OCI-LY7 (cell line): Measurements from ENCODE around the gene ATP5F1C. TPM values are rescaled to one million over a fixed set of nuclear protein-coding genes. Genes with fewer than 3 reads are reported as not detected.
"Not testable (repeated sequence)": the region's sequence is repeated elsewhere in the genome, so short reads cannot be mapped to it uniquely, and the experiment has no call there.

Experiments used
- BruUV-seq: library from RNA; stranded (reverse); fragments of 400-500 nt; replicated peaks from 2 replicates; lab custom pipeline; 2021; lab: Mats Ljungman, UMichigan
- CTCF ChIA-PET: fragments of 300-600 bp; sonication (Branson Sonifier 250); formaldehyde crosslinking; loops from one replicate; lab custom pipeline; 2022; ENCODE audit warnings: antibody characterized with exemption; ENCODE audit not compliant: unreplicated experiment; lab: Charles Lee
- POLR2A ChIA-PET: fragments of 300-600 bp; sonication (Branson Sonifier 250); formaldehyde crosslinking; loops from one replicate; lab custom pipeline; 2022; ENCODE audit warnings: antibody characterized with exemption; lab: Charles Lee
- DNase-seq: peaks from one replicate; pipeline ENCODE4 v3.0.0-alpha.2; 2015; ENCODE audit warnings: low spot score
- H2AFZ ChIP-seq: fragments of 200-600 bp; sonication (generic), shearing (Covaris generic); 2 replicates; pipeline ENCODE4 v1.6.1; 2014; ENCODE audit warnings: mild to moderate bottlenecking, antibody characterized with exemption, low read length, moderate library complexity
- H3K27ac ChIP-seq: fragments of 200-600 bp; sonication (generic); 2 replicates; pipeline ENCODE4 v1.5.1; 2014; ENCODE audit warnings: mixed run types, low read depth, mild to moderate bottlenecking, moderate library complexity, low read length, inconsistent platforms; ENCODE audit not compliant: poor library complexity, severe bottlenecking
- H3K36me3 ChIP-seq: fragments of 200-600 bp; sonication (generic); 2 replicates; pipeline ENCODE4 v1.6.1; 2014; ENCODE audit warnings: mild to moderate bottlenecking, antibody characterized with exemption, low read length, moderate library complexity, mixed read lengths; ENCODE audit not compliant: insufficient read depth
- H3K4me1 ChIP-seq: fragments of 200-600 bp; sonication (generic); 2 replicates; pipeline ENCODE4 v1.5.1; 2014; ENCODE audit warnings: mild to moderate bottlenecking, low read length; ENCODE audit not compliant: insufficient read depth, poor library complexity, severe bottlenecking
- H3K4me2 ChIP-seq: fragments of 200-600 bp; sonication (generic); 2 replicates; pipeline ENCODE4 v1.6.1; 2014; ENCODE audit warnings: mild to moderate bottlenecking, low read length
- H3K4me3 ChIP-seq: fragments of 200-600 bp; sonication (generic); 2 replicates; pipeline ENCODE4 v1.5.1; 2014; ENCODE audit warnings: mild to moderate bottlenecking, low read depth, low read length; ENCODE audit not compliant: poor library complexity, severe bottlenecking
- H3K79me2 ChIP-seq: fragments of 200-600 bp; sonication (generic); 2 replicates; pipeline ENCODE4 v1.6.1; 2016; ENCODE audit warnings: low read depth, mild to moderate bottlenecking, low read length, moderate library complexity, mixed read lengths; ENCODE audit not compliant: insufficient read depth
- H3K9me2 ChIP-seq: fragments of 200-600 bp; sonication (generic); 2 replicates; pipeline ENCODE4 v1.6.1; 2016; ENCODE audit warnings: mild to moderate bottlenecking, low read length, mixed read lengths; ENCODE audit not compliant: insufficient read depth
- H3K9me3 ChIP-seq: fragments of 200-600 bp; sonication (generic); 2 replicates; pipeline ENCODE4 v1.6.1; 2014; ENCODE audit warnings: mild to moderate bottlenecking, mixed run types, low read length, mixed read lengths
- H4K20me1 ChIP-seq: fragments of 200-600 bp; sonication (generic); 2 replicates; pipeline ENCODE4 v1.6.1; 2014; ENCODE audit warnings: mild to moderate bottlenecking, antibody characterized with exemption, low read length, moderate library complexity, mixed read lengths; ENCODE audit not compliant: insufficient read depth
- CTCF ChIP-seq: fragments of 200-600 bp; sonication (generic); conservative IDR thresholded peaks from 2 replicates; pipeline ENCODE4 v1.5.1; 2014; ENCODE audit warnings: mild to moderate bottlenecking, antibody characterized with exemption, low read length, moderate library complexity, mixed read lengths
- EZH2phosphoT487 ChIP-seq: fragments of 200-600 bp; sonication (generic); IDR thresholded peaks from 2 replicates; pipeline ENCODE4 v1.6.1; 2018; ENCODE audit warnings: low read depth, borderline replicate concordance, mild to moderate bottlenecking, mixed run types, antibody characterized with exemption, low read length, moderate library complexity, mixed read lengths
- intact Hi-C: fragments of 100-400 bp; cut with micrococcal nuclease; formaldehyde crosslinking; loops from one replicate; pipeline ENCODE4 v1.10.0; 2022; ENCODE audit not compliant: unreplicated experiment
- total RNA-seq, 2 experiments: library from RNA; depleted of rRNA in 1 of 2; stranded (reverse); fragments of >200 nt in 1 of 2; shearing (Covaris generic) in 1 of 2; gene quantifications; 2 replicates each; pipeline ENCODE4 v1.2.3, GENCODE V29; 2014 to 2022

The ATP5F1C gene
- total RNA-seq, 2 experiments from 2014 or later: 242 to 283 TPM

- Histone ChIP-seq H3K27ac (no peak overlapping the region), H3K79me2 (no peaks in the 10 kb centered on the region), H3K36me3 (no peaks in the 10 kb centered on the region), H3K4me2 (no peak overlapping the region), H3K9me2 (no peaks in the 10 kb centered on the region), H4K20me1 (no peaks in the 10 kb centered on the region), H3K9me3 (no peaks in the 10 kb centered on the region), H3K4me1 (no peaks in the 10 kb centered on the region), H2AFZ (no peak overlapping the region), H3K4me3 (no peak overlapping the region)
- DNase-seq: no peak
- POLR2A ChIA-PET: interaction anchor here (0.6 kb wide), 1 partner anchor 380 kb away, joined by 3 read pairs; no protein-coding TSS in a partner anchor
- TF ChIP-seq EZH2phosphoT487 (no peak), CTCF (no peak)
- CTCF ChIA-PET: no interaction called here
- intact Hi-C loops: no loop called here
- BruUV-seq: no TSS peak
Observed at GRCh38 chr10:7744307-7744706, 43.7 kb upstream of the ATP5F1C start.

DNA sequence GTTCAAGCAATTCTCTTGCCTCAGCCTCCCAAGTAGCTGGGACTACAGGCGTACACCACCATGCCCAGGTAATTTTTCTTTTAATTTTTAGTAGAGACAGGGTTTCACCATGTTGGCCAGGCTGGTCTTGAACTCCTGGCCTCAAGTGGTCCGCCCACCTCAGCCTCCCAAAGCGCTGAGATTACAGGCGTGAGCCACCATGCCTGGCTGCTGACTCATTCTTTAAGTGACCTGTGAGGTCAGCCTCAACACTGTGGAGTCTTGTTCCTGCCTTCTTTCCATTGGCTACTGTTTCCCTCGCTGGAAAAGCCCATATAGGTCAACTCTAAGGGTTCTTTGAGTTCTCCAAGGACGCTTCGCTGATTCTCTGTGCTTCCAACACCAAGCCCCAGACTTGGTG, 39.3 kb upstream of the ATP5F1C start:
- H3K27ac ChIP-seq, DNase-seq, H3K79me2 ChIP-seq, H3K4me3 ChIP-seq, H3K4me2 ChIP-seq, POLR2A ChIA-PET, H3K4me1 ChIP-seq, intact Hi-C loops, H3K9me2 ChIP-seq, H4K20me1 ChIP-seq, BruUV-seq, CTCF ChIA-PET, H3K9me3 ChIP-seq, H2AFZ ChIP-seq: not testable (repeated sequence)
- peaks cover 22% of the 10 kb centered on the region for H3K36me3 ChIP-seq

- BruUV-seq: no TSS peak
- Histone ChIP-seq H3K79me2 (no peaks in the 10 kb centered on the region), H3K4me3 (no peak overlapping the region), H4K20me1 (no peaks in the 10 kb centered on the region), H2AFZ (no peak overlapping the region), H3K9me3 (no peaks in the 10 kb centered on the region), H3K4me1 (no peaks in the 10 kb centered on the region), H3K4me2 (no peak overlapping the region), H3K9me2 (no peaks in the 10 kb centered on the region), H3K36me3 (peaks cover 32% of the 10 kb centered on the region), H3K27ac (no peak overlapping the region)
- TF ChIP-seq EZH2phosphoT487 (no peak), CTCF (no peak)
- no peak for DNase-seq
- CTCF ChIA-PET: no interaction called here
- POLR2A ChIA-PET: interaction anchor here (0.9 kb wide), 1 partner anchor 103 kb away, joined by 5 read pairs; no protein-coding TSS in a partner anchor
- intact Hi-C loops: loop anchor here (10.0 kb wide), 1 partner anchor 215 kb away; no protein-coding TSS in a partner anchor
Observed at GRCh38 chr10:7750222-7750621, 37.8 kb upstream of the ATP5F1C start.
